ENCODE data around the gene AVP.

The AVP gene

DNA sequence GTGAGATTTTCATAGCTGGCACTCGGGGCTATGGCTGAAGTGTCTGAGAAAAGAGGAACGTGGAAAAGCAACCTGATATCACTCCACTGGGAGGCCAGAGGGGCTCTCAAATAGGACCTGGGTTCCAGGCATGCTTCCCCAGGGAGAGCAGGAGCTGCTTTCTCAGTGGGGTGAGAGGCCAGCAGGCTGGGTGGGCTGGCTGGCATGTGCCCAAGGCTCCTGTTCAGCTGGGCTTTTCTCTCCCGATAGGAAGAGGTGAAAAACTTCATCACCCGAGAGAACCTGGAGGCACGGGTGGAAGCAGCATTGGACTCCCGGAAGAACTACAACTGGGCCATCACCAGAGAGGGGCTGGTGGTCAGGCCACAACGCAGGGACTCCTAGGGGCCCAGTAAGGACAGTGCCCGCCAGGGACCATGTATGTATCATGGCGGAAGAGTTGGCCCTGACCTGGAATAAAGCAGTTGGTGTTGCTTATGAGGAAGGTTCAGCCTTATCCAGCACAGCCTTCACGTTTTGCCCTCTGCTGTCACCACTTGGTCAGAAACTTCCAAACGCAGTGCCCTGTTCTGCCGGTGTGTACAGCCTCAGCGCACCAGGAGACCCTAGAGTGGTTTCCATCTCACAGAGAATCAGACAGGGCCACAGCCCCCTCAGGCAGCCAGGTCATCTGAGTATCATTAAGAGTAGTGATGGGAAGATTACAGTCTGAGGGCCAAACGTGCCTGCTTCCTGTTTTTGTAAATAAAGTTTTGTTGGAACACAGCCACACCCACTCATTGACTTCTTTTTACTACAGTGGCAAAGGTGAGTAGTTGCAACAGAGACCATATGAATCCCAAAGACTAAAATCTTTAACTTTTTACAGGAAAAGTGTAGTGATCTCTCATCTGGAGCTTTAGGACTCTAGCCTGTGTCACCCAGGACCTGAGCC is 36.8 kb downstream of the AVP start:
- DNase-seq: no peak

DNA sequence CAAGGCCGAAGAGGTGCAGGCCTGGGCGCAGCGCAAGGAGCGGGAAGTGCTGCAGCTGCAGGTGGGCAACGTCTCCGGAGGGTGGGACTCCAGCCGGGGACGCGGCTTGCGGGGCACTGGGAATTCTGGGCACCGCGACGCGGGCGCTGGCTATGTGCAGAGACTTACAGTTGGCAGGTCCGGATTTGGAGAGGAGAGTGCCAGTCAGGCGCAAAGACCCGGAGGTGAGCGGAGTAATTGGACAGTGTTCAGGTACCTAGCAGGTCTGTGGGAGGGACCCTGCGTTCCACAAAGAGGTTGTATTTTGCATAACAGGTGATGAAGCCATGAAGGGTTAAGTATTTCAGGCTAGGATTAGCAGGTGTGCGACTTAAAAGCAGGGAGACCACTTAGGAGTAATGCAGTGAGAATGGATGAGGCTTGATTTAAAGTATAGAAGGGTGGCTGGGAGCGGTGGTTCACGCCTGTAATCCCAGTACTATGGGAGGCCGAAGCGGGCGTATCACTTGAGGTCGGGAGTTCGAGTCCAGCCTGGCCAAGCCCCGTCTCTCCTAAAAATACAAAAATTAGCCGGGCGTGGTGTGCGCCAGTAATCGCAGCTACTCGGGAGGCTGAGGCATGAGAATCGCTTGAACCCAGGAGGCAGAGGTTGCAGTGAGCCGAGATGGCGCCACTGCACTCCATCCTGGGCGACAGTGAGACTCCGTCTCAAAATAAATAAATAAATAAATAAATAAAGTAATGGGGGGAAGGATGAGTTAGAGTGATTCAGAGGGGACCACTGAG is 37.7 kb downstream of the AVP start:
- no peak for DNase-seq

DNA sequence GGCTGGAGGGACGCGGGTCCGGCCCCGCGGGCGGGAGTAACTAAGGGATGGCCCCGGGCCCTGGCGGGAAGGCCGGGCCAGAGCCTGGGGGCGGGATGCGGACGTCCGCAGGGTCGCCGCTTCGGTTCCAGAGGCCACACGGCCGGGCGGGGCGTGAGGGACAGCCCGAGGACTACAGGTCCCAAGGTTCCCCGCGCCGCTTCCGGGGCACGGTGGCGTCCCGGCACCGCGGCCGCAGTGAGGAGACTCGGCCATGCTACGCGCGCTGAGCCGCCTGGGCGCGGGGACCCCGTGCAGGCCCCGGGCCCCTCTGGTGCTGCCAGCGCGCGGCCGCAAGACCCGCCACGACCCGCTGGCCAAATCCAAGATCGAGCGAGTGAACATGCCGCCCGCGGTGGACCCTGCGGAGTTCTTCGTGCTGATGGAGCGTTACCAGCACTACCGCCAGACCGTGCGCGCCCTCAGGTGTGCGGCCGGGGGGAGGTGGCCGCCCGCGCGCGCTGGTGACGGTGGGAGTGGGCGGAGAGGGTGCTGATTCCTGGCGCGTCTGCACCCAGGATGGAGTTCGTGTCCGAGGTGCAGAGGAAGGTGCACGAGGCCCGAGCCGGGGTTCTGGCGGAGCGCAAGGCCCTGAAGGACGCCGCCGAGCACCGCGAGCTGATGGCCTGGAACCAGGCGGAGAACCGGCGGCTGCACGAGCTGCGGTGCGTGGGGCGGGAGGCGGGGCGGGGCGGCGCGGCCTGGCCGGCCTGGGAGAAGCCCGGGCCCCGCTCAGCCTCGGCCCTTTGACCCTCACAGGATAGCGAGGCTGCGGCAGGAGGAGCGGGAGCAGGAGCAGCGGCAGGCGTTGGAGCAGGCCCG is 38.5 kb downstream of the AVP start, which contains the start of gene MRPS26:
Gene MRPS26, plus strand, starts transcription at position 237 of the 861 bp plus-strand sequence. Its CDS starts 17 bp downstream, at position 254.
- peak; percentile 68 to 79 for DNase-seq

DNA sequence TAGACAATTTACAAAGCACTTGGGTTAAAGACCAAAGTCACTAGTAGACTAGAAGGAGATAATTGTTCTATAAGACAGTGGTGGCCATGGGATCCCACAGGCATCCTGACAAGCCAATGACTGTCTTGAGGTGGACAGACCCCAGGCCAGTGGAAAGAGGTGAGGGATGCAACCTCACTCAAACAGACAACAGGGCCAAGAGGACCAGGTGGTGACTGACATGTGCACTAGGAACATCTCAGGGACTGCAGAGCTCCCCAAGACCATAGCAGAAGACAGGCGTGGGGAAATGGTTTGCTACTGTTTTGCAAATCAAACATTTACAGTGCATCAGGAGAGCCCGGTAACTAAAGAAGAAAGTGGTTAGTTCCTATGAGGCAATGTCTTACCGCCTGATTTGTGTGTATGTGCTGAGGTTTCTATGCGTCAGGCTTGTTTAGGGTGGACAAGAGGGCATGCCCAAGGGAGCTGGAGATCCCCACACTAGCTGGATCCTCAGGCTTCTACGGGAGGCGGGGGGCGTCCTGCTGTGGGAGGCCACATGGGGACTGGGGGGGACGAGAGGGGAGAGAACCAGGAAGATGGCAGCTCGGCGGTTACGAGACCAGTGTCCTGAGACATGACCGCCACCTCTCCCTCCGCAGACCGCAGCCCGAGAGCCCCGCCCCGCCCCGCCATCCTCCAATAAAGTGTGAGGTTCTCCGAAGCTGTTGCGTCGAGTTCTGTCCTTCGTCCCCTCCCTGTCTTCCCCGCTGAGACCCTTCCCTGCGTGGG is 39.3 kb downstream of the AVP start:
- DNase-seq: peak; percentile 48 to 60

DNA sequence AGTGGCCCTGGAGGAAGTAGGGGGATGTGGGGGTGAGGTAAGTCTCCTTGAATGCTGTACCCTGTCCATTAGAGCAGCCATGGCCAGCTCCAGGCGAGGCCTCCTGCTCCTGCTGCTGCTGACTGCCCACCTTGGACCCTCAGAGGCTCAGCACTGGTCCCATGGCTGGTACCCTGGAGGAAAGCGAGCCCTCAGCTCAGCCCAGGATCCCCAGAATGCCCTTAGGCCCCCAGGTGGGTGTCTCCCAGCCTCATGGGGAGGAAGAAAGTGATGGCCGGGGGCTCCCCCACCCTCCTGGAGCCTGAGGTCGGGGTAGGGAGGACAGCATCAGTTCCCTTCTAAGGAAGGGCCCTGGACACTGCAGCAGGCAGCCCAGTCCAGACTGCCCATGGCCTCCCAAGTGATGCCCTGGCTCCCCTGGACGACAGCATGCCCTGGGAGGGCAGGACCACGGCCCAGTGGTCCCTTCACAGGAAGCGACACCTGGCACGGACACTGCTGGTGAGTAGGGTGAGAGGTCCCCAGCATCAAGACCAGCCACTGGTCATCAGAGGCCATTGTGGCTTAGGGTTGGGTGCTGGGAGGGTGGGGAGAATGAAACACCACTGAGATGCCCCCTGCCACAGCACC is 40.1 kb downstream of the AVP start:
- no peak for DNase-seq

DNA sequence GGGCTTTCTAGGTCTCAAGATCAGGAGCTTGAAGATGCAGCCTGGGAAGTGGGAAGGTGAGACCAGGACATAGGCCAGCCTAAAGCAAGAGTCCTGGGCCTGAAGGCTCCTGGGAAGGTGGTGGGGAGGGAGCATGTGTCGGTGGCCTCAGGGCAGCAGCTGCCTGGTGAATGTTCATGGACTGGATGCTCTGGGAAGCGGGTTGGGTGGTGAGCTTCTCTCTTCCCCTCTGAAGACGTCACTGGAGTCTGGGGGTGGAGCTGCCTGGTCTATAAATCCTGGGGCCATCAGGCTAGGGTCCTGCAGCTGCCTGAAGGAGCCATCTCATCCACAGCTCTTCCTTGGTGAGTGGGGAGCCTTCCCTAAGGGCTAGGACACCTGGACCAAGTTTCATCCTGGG is 41.2 kb downstream of the AVP start, which contains the start of gene GNRH2:
Gene GNRH2, plus strand, starts transcription at position 301 of the 400 bp plus-strand sequence. CDS start 793 bp downstream, outside the sequence.
- no peak for DNase-seq

DNA sequence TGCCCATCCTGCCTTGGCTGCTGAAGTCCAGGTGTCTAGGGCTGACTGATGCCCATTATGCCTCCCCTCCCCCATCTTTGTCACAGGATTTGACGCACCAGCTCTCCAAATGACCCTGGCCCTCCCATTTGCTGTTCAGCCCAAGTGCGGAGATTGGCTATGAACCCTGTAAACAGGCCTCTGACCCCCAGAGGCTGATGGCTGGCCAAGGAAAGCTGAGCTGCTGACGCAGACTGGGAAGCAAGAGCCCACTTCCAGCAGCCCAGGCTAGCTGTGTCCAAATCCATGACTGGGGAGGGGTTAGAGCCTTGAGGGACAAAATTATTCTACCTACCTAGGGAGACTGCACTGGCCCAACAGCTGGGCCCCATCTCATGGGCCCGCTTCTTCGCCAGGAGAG is 41.9 kb downstream of the AVP start:
- no peak for DNase-seq

DNA sequence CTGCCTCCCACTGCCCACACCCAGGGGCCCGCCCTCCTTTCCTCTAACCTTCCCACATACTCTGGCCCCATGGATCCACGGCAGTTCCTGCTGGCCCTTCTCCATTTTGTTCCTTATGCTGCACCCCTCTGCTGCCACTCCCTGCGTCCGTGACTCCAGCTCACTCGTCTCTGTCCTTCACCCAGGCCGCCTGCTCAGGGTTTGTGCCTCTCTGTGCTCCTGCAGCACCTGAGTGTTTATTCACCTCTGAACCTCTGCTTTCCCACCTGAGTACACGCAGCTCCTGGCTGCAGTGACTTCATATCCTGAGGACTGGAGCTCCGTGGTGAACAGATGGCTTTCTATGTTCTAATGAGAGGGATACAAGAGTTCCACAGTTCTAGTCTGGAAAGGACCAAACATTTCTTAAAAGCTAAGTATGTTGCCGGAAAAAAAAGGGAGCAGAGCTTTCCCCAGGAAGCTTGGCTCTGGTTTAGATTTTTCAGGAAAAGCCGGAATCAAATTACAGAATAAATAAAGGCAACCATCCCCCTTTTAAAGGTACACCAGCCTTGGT is 42.6 kb downstream of the AVP start:
- no peak for DNase-seq

DNA sequence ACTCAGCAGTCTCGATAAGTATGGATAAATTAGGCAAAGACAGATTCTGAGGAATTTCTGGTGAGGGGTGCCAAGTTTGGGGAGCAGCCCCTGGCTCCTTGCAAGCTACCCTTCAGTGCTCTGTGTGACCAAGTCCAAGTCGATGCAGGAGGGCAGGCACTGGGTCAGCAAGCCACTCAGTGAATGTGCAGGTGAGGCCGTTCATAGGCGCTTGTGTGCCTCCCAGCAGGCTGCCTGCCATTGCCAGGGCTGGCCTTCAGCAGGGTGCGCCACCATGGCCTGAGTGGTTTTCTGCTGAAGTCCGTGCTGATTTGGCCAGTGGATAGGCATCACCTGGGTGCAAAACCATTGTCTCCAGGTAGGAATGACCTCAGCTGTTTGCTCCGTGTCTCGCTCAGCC is 44.4 kb downstream of the AVP start:
- no peak for DNase-seq

DNA sequence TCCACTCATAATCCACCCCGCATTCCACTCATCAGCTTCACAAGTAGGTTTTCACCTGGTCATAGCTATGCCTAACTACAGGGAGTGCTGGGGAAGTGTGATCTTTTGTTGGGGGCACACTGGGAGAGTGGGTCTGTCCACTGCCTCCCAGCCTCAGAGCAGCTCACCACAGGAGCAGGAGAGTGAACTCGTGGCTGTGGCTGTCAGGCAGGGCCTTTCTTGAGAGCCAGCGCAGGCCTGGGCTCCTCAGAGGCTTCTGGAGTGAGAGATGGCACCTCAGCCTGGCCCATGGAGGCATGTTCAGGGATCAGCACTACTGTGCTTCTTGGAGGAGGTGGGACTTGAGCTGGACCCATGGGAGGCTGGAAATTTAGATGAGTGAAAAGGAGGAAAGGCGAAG is 45.1 kb downstream of the AVP start:
- DNase-seq: no peak

DNA sequence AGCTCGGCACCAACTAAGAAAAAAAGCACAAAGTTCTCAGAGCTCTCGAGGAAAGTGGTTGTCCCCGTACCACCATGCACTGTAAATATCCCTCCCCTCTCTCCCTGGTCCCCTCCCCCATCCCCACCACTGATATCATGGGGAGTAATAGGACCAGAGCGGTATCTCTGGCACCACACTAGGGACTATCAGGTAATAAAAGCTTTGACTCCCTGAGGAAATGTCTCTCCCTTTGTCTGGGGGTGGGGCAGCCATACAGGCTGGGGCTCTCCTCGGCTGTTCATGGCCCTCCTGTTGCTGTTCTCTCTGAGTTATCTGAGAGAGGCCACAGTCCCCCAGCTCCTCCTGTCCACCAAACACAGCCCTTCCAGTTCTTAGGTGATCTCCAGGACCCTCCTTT is 46.1 kb downstream of the AVP start:
- DNase-seq: no peak

DNA sequence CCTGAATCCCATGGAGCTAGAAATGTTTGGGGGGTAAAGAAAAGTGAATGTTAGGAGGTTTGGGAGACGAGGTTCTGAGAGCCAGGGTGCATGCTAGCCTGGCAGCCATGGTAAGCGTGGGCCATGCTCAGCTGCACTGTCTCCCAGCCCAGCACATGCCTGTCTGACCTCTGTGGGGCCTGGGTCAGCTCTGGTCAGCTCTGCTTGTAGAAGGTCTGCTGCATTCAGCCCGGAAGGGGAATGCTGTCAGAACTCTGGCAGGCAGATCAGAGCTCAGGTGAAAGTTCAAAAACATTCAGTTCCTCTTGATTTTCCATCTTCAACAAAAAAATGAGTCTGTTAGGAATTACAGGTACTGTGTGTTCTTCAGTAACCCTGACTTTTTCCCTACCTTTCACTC is 46.9 kb downstream of the AVP start:
- no peak for DNase-seq

DNA sequence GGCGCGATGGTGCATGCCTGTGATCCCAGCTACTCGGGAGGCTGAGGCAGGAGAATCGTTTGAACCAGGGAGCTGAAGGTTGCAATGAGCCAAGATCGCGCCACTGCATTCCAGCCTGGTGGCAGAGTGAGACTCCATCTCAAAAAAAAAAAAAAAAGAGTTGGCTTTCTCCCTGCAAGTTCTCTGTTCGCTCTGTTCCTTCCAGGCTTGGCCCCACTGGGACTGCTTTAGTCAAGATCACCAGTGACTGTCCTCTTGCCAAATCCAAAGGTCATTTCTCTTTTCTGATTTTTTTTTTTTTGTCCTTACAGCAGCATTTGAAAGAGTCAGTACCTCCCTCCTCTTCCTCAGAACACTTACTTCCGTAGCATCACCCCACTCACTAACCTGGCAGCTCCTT is 51.9 kb downstream of the AVP start:
- no peak for DNase-seq

Data from CD4-positive, alpha-beta T cell treated with Interferon alpha-2 for 1 hour (primary cell).